Thoracic aorta (tissue), 2 donors: ENCODE measurements around the gene PPP1R9A. TPM values are rescaled to one million over a fixed set of nuclear protein-coding genes. Genes with fewer than 3 reads are reported as not detected.

ENCODE experiments used
- ATAC-seq: fragments of 150-250 bp; one replicate; pipeline ENCODE4 v1.8.0; 2017; ENCODE audit warnings: low read depth; ENCODE audit not compliant: insufficient number of reproducible peaks, low FRiP score
- DNase-seq: peaks from one replicate; pipeline ENCODE4 v3.0.0-alpha.2; 2020; ENCODE audit warnings: low spot score
- H3K27ac ChIP-seq, 2 donors: fragments of 200-600 bp; sonication (generic); 1 replicate in 1 of 2; 2 replicates in 1 of 2; pipeline ENCODE4 v1.5.1; 2016; ENCODE audit warnings: mild to moderate bottlenecking in 2 of 2, moderate library complexity in 2 of 2
- H3K27me3 ChIP-seq: fragments of 200-600 bp; sonication (generic); replicated peaks from 2 replicates; pipeline ENCODE4 v1.6.0; 2016; ENCODE audit warnings: mild to moderate bottlenecking; ENCODE audit not compliant: insufficient read depth
- H3K36me3 ChIP-seq: fragments of 200-600 bp; sonication (generic); one replicate; pipeline ENCODE4 v1.5.1; 2016
- H3K4me1 ChIP-seq, 2 donors: fragments of 200-600 bp; sonication (generic); 1 replicate in 1 of 2; 2 replicates in 1 of 2; pipeline versions ENCODE4 v1.5.1 to v1.6.0; 2016; ENCODE audit warnings: low read depth in 2 of 2, mild to moderate bottlenecking in 1 of 2; ENCODE audit not compliant: control insufficient read depth in 1 of 2
- H3K4me3 ChIP-seq: fragments of 200-600 bp; sonication (generic); 2 replicates; pipeline ENCODE4 v1.5.1; 2016; ENCODE audit warnings: mild to moderate bottlenecking
- H3K9me3 ChIP-seq: fragments of 200-600 bp; sonication (generic); 2 replicates; pipeline ENCODE4 v1.5.1; 2016
- total RNA-seq, 2 donors: library from RNA; depleted of rRNA; stranded (reverse); fragments of >200 nt; gene quantifications; one replicate each; pipeline versions ENCODE4 v1.1.0 to v1.2.3, GENCODE V29; 2016
- TF ChIP-seq, protein P1 (sequence below): fragments of 200-600 bp; sonication (generic); IDR thresholded peaks from one replicate; pipeline ENCODE4 v1.5.1; 2019; ENCODE audit warnings: antibody characterized with exemption

The PPP1R9A gene
- total RNA-seq, 2 donors from 2014 or later: 5.7 to 11.8 TPM

DNA sequence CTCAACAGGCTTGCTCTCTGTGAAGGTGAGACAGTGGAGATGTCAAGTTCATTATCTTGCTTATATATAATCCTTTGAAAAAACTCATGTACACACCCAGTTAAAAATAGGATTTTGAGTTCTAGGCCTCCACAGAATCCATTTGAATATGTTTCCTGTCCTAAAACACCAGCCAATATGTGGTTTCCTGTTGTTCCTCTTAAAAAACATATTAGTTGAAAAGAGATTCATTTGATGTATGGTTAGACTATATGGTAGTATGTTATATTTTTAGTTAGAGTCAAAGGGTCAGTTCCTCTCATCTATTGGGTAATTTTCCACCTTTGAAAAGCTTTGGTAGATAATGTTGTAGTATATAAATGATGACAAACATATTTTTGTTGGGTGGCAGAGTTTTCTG, 16.0 kb downstream of the PPP1R9A start:
- Histone ChIP-seq H3K27me3 (no peaks in the 10 kb centered on the region), H3K4me3 (no peak overlapping the region), H3K27ac (no peak overlapping the region), H3K4me1 (no peaks in the 10 kb centered on the region), H3K9me3 (no peaks in the 10 kb centered on the region), H3K36me3 (no peaks in the 10 kb centered on the region)
- no peak for ATAC-seq
- no peak for DNase-seq
- TF ChIP-seq, protein P1, sequence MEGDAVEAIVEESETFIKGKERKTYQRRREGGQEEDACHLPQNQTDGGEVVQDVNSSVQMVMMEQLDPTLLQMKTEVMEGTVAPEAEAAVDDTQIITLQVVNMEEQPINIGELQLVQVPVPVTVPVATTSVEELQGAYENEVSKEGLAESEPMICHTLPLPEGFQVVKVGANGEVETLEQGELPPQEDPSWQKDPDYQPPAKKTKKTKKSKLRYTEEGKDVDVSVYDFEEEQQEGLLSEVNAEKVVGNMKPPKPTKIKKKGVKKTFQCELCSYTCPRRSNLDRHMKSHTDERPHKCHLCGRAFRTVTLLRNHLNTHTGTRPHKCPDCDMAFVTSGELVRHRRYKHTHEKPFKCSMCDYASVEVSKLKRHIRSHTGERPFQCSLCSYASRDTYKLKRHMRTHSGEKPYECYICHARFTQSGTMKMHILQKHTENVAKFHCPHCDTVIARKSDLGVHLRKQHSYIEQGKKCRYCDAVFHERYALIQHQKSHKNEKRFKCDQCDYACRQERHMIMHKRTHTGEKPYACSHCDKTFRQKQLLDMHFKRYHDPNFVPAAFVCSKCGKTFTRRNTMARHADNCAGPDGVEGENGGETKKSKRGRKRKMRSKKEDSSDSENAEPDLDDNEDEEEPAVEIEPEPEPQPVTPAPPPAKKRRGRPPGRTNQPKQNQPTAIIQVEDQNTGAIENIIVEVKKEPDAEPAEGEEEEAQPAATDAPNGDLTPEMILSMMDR: no peak

DNA sequence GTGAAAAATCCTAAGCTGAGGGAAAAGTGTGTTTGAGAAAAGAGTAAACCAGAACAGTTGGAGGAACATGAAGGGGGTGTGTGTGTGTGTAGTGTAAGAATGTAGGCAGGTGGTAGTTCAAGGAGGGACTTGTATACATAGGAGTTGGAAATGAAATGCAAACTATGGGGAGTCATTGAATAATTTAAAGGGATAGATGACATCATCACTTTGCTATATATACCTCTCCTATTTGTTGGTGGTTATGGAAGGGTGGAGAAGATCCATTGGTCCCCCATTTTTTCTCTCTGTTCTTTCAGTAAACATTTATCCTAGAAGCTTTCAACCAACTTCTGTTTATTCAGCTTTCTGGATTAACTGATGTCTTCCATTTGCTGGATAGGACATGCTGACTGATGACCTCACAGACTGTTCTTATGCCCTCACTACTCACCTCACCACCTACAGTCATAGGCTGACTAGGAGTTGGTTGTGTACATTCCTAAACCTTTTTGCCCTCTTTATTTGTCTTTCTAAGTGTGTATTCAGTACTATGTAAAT, 20.8 kb downstream of the PPP1R9A start:
- Histone ChIP-seq H3K9me3 (no peaks in the 10 kb centered on the region), H3K4me3 (no peak overlapping the region), H3K4me1 (no peaks in the 10 kb centered on the region), H3K36me3 (no peaks in the 10 kb centered on the region), H3K27ac (no peak overlapping the region), H3K27me3 (no peaks in the 10 kb centered on the region)
- TF ChIP-seq, protein P1: no peak
- ATAC-seq (no peak), DNase-seq (no peak)

DNA sequence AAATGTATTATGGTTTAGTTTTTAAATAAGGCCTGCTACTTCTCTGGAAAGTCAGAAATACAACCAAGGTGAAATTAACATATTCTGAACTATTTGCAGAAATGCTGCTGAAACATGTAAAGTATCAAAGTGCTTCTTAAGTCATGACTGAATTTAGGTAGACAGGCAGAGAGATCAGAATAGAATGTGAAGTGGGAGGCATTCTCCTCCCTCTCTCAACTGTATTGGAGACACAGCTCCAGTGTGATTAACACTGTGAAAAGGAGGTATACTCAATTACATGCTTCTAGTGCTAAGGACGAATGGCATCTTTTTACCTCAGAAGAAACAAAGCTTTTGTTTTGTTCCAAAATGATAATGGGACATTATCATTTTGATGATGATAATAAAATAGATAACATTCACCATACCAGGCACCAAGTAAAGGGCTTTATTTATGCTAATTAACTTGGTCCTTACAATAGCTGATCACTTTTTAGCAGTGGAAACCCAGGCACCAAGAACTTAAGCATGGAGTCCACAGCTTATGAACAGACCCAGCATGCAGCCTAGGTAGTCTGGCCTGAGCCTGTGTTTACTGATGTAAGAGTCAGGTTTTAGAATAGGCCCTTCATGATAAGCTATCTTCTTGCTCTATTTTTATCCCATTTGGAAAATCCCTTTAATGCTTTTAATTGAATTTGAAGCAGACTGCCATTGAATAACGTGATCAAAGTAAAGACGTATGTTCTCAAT, 26.0 kb downstream of the PPP1R9A start:
- Histone ChIP-seq H3K9me3 (no peaks in the 10 kb centered on the region), H3K36me3 (no peaks in the 10 kb centered on the region), H3K27ac (no peak overlapping the region), H3K4me1 (no peaks in the 10 kb centered on the region), H3K4me3 (no peak overlapping the region), H3K27me3 (no peaks in the 10 kb centered on the region)
- TF ChIP-seq, protein P1: no peak
- DNase-seq (no peak), ATAC-seq (no peak)

DNA sequence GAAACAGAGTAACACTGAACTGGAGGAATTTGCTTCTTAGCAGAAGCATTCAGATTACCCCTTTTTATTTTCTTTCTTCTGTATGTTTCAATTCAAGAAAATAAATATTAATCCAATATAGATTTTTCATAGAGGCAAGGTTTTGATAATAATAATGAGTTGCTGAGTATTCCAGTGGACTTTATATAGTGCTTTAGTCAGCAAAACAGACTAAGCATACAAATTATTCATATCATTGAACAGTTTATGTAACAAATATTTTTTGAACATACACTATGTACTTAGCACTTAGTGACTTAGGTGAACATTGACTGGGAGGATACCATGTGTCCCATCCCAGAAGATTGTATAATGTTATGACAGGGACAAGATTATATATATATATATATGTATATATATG, 32.0 kb downstream of the PPP1R9A start:
- no peak for ATAC-seq
- Histone ChIP-seq H3K9me3 (no peaks in the 10 kb centered on the region), H3K4me3 (no peak overlapping the region), H3K36me3 (no peaks in the 10 kb centered on the region), H3K27me3 (no peaks in the 10 kb centered on the region), H3K4me1 (no peaks in the 10 kb centered on the region), H3K27ac (no peak overlapping the region)
- TF ChIP-seq, protein P1: no peak
- DNase-seq: no peak

DNA sequence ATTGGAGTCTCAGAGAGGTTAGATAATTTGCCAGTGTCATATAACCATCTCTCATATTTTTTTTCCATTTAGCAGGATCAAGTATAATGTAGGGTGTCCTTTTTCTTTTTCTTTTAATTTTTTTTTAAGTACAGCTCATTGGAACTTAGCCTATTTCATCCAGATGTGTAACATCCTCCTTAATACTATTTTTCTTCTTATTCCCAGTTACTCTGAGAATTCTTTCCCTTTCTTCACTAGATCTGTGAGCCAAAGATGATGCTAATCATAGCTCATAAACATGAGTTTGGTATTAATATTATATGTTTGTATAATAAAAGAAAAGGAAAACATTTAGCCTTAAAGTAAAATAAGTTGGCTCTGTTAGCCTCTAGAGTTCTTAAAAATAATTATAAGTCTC, 32.8 kb downstream of the PPP1R9A start:
- Histone ChIP-seq H3K4me1 (no peaks in the 10 kb centered on the region), H3K27me3 (no peaks in the 10 kb centered on the region), H3K27ac (no peak overlapping the region), H3K4me3 (no peak overlapping the region), H3K36me3 (no peaks in the 10 kb centered on the region), H3K9me3 (no peaks in the 10 kb centered on the region)
- DNase-seq (no peak), ATAC-seq (no peak)
- TF ChIP-seq, protein P1: no peak
